Activated CD4-positive, alpha-beta T cell treated with anti-CD3 and anti-CD28 coated beads for 36 hours (primary cell): ENCODE results near the gene BIRC2. TPM values are rescaled to one million over a fixed set of nuclear protein-coding genes. Genes with fewer than 3 reads are reported as not detected.

Source experiments
- ATAC-seq: fragments of 200-7000 bp; cut with Tn5 transposase; one replicate; pipeline ENCODE4 v1.10.0; 2021; ENCODE audit warnings: mild to moderate bottlenecking, moderate library complexity
- CTCF ChIA-PET: fragments of 350-600 bp; sonication (Branson Sonifier 250); formaldehyde crosslinking; loops from one replicate; lab custom pipeline; 2021; ENCODE audit warnings: antibody characterized with exemption; lab: Charles Lee
- POLR2A ChIA-PET: fragments of 350-600 bp; sonication (Branson Sonifier 250); formaldehyde crosslinking; loops from one replicate; lab custom pipeline; 2021; ENCODE audit warnings: antibody characterized with exemption, inconsistent platforms; lab: Charles Lee
- DNase-seq: peaks from one replicate; pipeline ENCODE4 v3.0.0-alpha.2; 2020
- H3K27ac Mint-ChIP-seq: one replicate; pipeline ENCODE4 v1.8.0; 2021; ENCODE audit warnings: mixed read lengths
- H3K27me3 Mint-ChIP-seq: one replicate; pipeline ENCODE4 v1.8.0; 2021; ENCODE audit warnings: mixed read lengths
- H3K36me3 Mint-ChIP-seq: one replicate; pipeline ENCODE4 v1.8.0; 2021; ENCODE audit warnings: low read depth, mixed read lengths
- H3K4me1 Mint-ChIP-seq: one replicate; pipeline ENCODE4 v1.8.0; 2021; ENCODE audit warnings: mixed read lengths
- H3K4me3 Mint-ChIP-seq: one replicate; pipeline ENCODE4 v1.8.0; 2021; ENCODE audit warnings: mild to moderate bottlenecking, moderate library complexity, mixed read lengths
- H3K9me3 Mint-ChIP-seq: one replicate; pipeline ENCODE4 v1.8.0; 2021; ENCODE audit warnings: low read depth, mixed read lengths
- intact Hi-C, 2 experiments: fragments of 100-400 bp; cut with DNase I in 1 of 2; cut with micrococcal nuclease in 1 of 2; formaldehyde crosslinking; loops; one replicate each; pipeline versions ENCODE4 v1.14.2 to v1.15.1; 2022 to 2024; cut with DNase I, micrococcal nuclease
- total RNA-seq, 2 experiments: library from RNA; stranded (reverse); gene quantifications; one replicate each; pipeline ENCODE4 v1.2.3, GENCODE V29; 2021

The BIRC2 gene
- total RNA-seq, 2 experiments from 2014 or later: 33.0 to 48.8 TPM

DNA sequence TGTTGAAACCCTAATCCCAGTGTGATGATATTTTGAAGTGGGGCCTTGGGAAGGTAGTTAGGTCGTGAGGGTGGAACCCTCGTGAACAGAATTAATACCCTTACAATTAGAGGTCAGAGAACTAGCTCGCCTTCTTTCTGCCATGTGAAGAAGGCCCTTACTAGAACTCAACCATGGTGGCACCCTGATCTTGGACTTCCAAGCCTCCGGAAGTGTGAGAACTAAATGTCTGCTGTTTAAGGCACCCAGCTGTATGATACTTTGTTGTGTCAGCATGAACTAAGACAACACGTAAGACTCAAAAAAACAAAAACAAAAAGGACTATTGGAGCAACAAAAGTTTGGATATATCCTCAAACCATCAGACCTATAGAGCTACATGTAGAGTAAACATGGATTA lies 53.6 kb downstream of the BIRC2 start:
- intact Hi-C loops: no loop called here
- no peaks in the 10 kb centered on the region for H3K27me3 Mint-ChIP-seq
- peaks cover 42% of the 10 kb centered on the region for H3K36me3 Mint-ChIP-seq
- peaks cover 55% of the 10 kb centered on the region for H3K4me1 Mint-ChIP-seq
- POLR2A ChIA-PET: no interaction called here
- H3K27ac Mint-ChIP-seq: peak overlapping the region; percentile 21
- ATAC-seq: no peak
- CTCF ChIA-PET: interaction anchor here (1.0 to 3.9 kb wide), 4 partner anchors 8 to 58 kb away, joined by 3 to 25 read pairs (median 10); no protein-coding TSS in a partner anchor
- DNase-seq: no peak
- no peaks in the 10 kb centered on the region for H3K9me3 Mint-ChIP-seq
- no peak overlapping the region for H3K4me3 Mint-ChIP-seq

DNA sequence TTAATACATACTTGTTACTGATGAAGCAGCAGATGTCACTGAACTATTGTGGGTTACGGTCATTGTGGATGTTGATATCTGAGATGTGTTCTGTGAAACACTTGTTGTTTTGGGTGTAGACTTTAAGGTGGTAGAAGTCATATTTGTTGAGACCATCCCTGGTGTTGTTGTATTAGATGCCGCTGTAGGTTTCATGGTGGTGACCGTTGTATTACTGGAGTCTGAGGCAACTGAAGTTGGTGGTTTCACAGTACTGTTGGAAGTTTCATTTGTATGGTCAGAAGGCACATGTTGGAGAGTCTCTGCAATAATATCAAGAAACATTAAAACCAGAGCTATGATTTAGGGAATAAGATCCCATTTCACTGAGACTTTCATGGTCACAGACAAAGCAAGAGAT lies 54.9 kb downstream of the BIRC2 start:
- intact Hi-C loops: no loop called here
- peaks cover 53% of the 10 kb centered on the region for H3K4me1 Mint-ChIP-seq
- no peak for ATAC-seq
- ChIA-PET POLR2A (no interaction called here), CTCF (interaction anchor here (0.6 to 3.9 kb wide), 4 partner anchors 11 to 112 kb away, joined by 3 to 25 read pairs (median 3); no protein-coding TSS in a partner anchor)
- H3K9me3 Mint-ChIP-seq: no peaks in the 10 kb centered on the region
- H3K27me3 Mint-ChIP-seq: no peaks in the 10 kb centered on the region
- no peak overlapping the region for H3K4me3 Mint-ChIP-seq
- H3K36me3 Mint-ChIP-seq: peaks cover 49% of the 10 kb centered on the region
- no peak overlapping the region for H3K27ac Mint-ChIP-seq
- no peak for DNase-seq

- intact Hi-C loops: no loop called here
- no peak overlapping the region for H3K4me3 Mint-ChIP-seq
- no peak overlapping the region for H3K27ac Mint-ChIP-seq
- no peaks in the 10 kb centered on the region for H3K27me3 Mint-ChIP-seq
- H3K9me3 Mint-ChIP-seq: no peaks in the 10 kb centered on the region
- H3K4me1 Mint-ChIP-seq: peaks cover 54% of the 10 kb centered on the region
- CTCF ChIA-PET: interaction anchor here (0.6 to 3.9 kb wide), 3 partner anchors 12 to 113 kb away, joined by 3 to 25 read pairs (median 3); no protein-coding TSS in a partner anchor
- DNase-seq (no peak), ATAC-seq (no peak)
- H3K36me3 Mint-ChIP-seq: peaks cover 47% of the 10 kb centered on the region
- POLR2A ChIA-PET: interaction anchor here (0.7 kb wide), 1 partner anchor 313 kb away, joined by 3 read pairs; no protein-coding TSS in a partner anchor
Measured at GRCh38 chr11:102402548-102402947, 55.5 kb downstream of the BIRC2 start.

DNA sequence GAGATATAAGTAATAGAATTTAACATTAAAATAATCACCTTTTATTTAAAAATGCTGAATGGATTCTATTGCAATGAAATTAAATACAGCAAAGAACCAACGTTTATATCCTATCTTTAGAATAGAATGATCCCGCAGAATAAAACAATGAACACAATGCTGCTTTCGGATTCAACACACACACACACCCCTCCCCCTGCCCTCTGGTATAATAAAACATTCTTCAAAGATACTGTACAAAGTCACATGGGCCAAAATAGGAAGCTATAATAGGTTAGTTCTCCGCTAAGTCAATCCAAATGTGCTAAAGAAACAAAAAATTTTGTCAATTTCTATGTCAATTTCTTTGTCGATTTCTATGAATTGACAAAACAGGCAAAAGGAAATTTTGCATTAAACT lies 58.5 kb downstream of the BIRC2 start:
- intact Hi-C loops: no loop called here
- DNase-seq (no peak), ATAC-seq (no peak)
- Mint-ChIP-seq H3K9me3 (no peaks in the 10 kb centered on the region), H3K27ac (peak overlapping the region; percentile 34), H3K36me3 (peaks cover 52% of the 10 kb centered on the region), H3K27me3 (no peaks in the 10 kb centered on the region), H3K4me3 (no peak overlapping the region), H3K4me1 (peaks cover 67% of the 10 kb centered on the region)
- POLR2A ChIA-PET: no interaction called here
- CTCF ChIA-PET: interaction anchor here (1.5 to 2.9 kb wide), 3 partner anchors 8 to 91 kb away, joined by 5 to 12 read pairs (median 11); no protein-coding TSS in a partner anchor

- ChIA-PET POLR2A (interaction anchor here (0.6 kb wide), 1 partner anchor 216 kb away, joined by 3 read pairs; no protein-coding TSS in a partner anchor), CTCF (interaction anchor here (0.7 to 2.9 kb wide), 6 partner anchors 9 to 90 kb away, joined by 3 to 12 read pairs (median 6); no protein-coding TSS in a partner anchor)
- Mint-ChIP-seq H3K36me3 (peaks cover 51% of the 10 kb centered on the region), H3K4me3 (no peak overlapping the region), H3K4me1 (peaks cover 72% of the 10 kb centered on the region), H3K9me3 (no peaks in the 10 kb centered on the region), H3K27ac (no peak overlapping the region), H3K27me3 (no peaks in the 10 kb centered on the region)
- intact Hi-C loops: no loop called here
- ATAC-seq (no peak), DNase-seq (no peak)
Measured at GRCh38 chr11:102406099-102406498, 59.1 kb downstream of the BIRC2 start.

- POLR2A ChIA-PET: interaction anchor here (0.9 kb wide), 1 partner anchor 14 kb away, joined by 3 read pairs; no protein-coding TSS in a partner anchor
- intact Hi-C loops: no loop called here
- DNase-seq (no peak), ATAC-seq (no peak)
- H3K9me3 Mint-ChIP-seq: no peaks in the 10 kb centered on the region
- H3K27me3 Mint-ChIP-seq: no peaks in the 10 kb centered on the region
- CTCF ChIA-PET: interaction anchor here (1.0 to 2.9 kb wide), 7 partner anchors 9 to 114 kb away, joined by 3 to 12 read pairs (median 5); no protein-coding TSS in a partner anchor
- H3K4me3 Mint-ChIP-seq: no peak overlapping the region
- H3K36me3 Mint-ChIP-seq: peaks cover 44% of the 10 kb centered on the region
- peaks cover 75% of the 10 kb centered on the region for H3K4me1 Mint-ChIP-seq
- H3K27ac Mint-ChIP-seq: no peak overlapping the region
Measured at GRCh38 chr11:102407901-102408300, 60.9 kb downstream of the BIRC2 start.

DNA sequence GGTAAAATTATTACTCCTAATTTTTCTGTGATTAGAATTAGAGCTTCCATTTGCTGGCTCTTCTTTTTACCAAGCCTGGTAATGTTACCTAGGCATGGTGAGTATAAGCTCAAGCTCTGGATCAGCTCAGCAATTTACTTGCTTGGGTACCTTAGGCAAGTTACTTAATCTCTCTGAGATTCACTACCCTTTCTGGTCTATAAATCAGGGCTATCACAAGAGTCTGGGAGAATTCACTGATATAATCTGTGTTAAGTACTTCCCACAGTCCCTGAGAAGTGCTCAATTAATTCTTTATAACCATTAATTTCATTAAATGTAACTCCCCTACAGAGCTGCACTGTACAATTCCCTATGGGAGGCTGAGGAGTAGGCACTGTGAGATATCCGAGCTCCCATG lies 61.3 kb downstream of the BIRC2 start:
- ChIA-PET POLR2A (no interaction called here), CTCF (interaction anchor here (0.7 to 2.9 kb wide), 7 partner anchors 9 to 882 kb away, joined by 3 to 12 read pairs (median 4); no protein-coding TSS in a partner anchor)
- Mint-ChIP-seq H3K4me1 (peaks cover 75% of the 10 kb centered on the region), H3K4me3 (no peak overlapping the region), H3K27ac (no peak overlapping the region), H3K36me3 (peaks cover 48% of the 10 kb centered on the region), H3K9me3 (no peaks in the 10 kb centered on the region), H3K27me3 (no peaks in the 10 kb centered on the region)
- no peak for DNase-seq
- intact Hi-C loops: no loop called here
- no peak for ATAC-seq

- DNase-seq (no peak), ATAC-seq (no peak)
- ChIA-PET POLR2A (no interaction called here), CTCF (interaction anchor here (0.6 to 2.9 kb wide), 3 partner anchors 11 to 38 kb away, joined by 3 to 12 read pairs (median 3); no protein-coding TSS in a partner anchor)
- intact Hi-C loops: no loop called here
- Mint-ChIP-seq H3K27ac (no peak overlapping the region), H3K4me1 (peaks cover 88% of the 10 kb centered on the region), H3K4me3 (no peak overlapping the region), H3K9me3 (no peaks in the 10 kb centered on the region), H3K36me3 (peaks cover 58% of the 10 kb centered on the region), H3K27me3 (no peaks in the 10 kb centered on the region)
Measured at GRCh38 chr11:102410382-102410784, 63.4 kb downstream of the BIRC2 start.

DNA sequence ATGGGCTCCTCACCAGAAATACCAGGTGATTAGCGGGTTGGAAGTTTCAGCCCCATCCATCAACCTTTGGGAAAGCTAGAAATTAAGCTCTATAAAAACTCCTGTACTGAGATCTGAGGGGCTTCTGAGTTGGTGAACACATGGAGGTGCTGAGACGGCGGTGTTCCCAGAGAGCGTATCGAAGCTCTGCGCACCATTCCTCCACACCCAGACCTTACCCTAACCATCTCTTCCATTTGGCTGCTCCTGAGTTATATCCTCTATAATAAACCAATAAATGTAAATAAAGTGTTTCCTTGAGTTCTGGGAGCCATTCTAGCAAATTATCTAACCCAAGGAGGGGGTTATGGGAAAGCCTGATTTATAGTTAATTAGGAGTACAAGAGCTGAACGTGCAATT lies 64.1 kb downstream of the BIRC2 start:
- Mint-ChIP-seq H3K4me1 (peaks cover 89% of the 10 kb centered on the region), H3K27ac (peak overlapping the region; percentile 27), H3K27me3 (no peaks in the 10 kb centered on the region), H3K4me3 (no peak overlapping the region), H3K36me3 (peaks cover 55% of the 10 kb centered on the region), H3K9me3 (peaks cover 2% of the 10 kb centered on the region)
- ATAC-seq (no peak), DNase-seq (no peak)
- ChIA-PET POLR2A (interaction anchor here (0.6 kb wide), 1 partner anchor 14 kb away, joined by 3 read pairs; no protein-coding TSS in a partner anchor), CTCF (interaction anchor here (0.7 to 1.1 kb wide), 3 partner anchors 19 to 37 kb away, joined by 3 to 4 read pairs (median 3); no protein-coding TSS in a partner anchor)
- intact Hi-C loops: no loop called here

GRCh38 chr11:102413497-102413896 lies 66.5 kb downstream of the BIRC2 start:
- intact Hi-C loops: no loop called here
- POLR2A ChIA-PET: no interaction called here

GRCh38 chr11:102414559-102414958 lies 67.5 kb downstream of the BIRC2 start:
- H3K36me3 Mint-ChIP-seq: peaks cover 67% of the 10 kb centered on the region
- H3K4me1 Mint-ChIP-seq: peaks cover 93% of the 10 kb centered on the region
- ChIA-PET CTCF (interaction anchor here (0.7 to 3.1 kb wide), 2 partner anchors 81 to 263 kb away, joined by 3 to 9 read pairs; no protein-coding TSS in a partner anchor), POLR2A (no interaction called here)
- intact Hi-C loops: no loop called here
- peak overlapping the region; percentile 22 for H3K4me3 Mint-ChIP-seq
- peaks cover 18% of the 10 kb centered on the region for H3K9me3 Mint-ChIP-seq
- DNase-seq (no peak), ATAC-seq (no peak)
- peak overlapping the region; percentile 52 for H3K27ac Mint-ChIP-seq
- H3K27me3 Mint-ChIP-seq: no peaks in the 10 kb centered on the region

More at GRCh38 chr11:102413497-102413896, 66.5 kb downstream of the BIRC2 start:
- CTCF ChIA-PET: interaction anchor here (0.6 to 3.1 kb wide), 7 partner anchors 23 to 184 kb away, joined by 3 to 14 read pairs (median 3); no protein-coding TSS in a partner anchor
- no peak for DNase-seq
- Mint-ChIP-seq H3K4me3 (no peak overlapping the region), H3K4me1 (peaks cover 90% of the 10 kb centered on the region), H3K27me3 (no peaks in the 10 kb centered on the region), H3K36me3 (peaks cover 62% of the 10 kb centered on the region), H3K27ac (peak overlapping the region; percentile 52), H3K9me3 (peaks cover 13% of the 10 kb centered on the region)
- ATAC-seq: peak; percentile 6
